Brain pericyte (primary cell): Measurements from ENCODE around the gene CHCT1.
A peak's percentile ranks its signal among the peaks of the same experiment; 100 is the strongest.
"Not testable (repeated sequence)": the region's sequence is repeated elsewhere in the genome, so short reads cannot be mapped to it uniquely, and the experiment has no call there.

Source experiments
- DNase-seq: peaks from one replicate; pipeline ENCODE4 v3.0.0-alpha.2; 2012; ENCODE audit warnings: low read depth, low spot score

The CHCT1 gene

DNA sequence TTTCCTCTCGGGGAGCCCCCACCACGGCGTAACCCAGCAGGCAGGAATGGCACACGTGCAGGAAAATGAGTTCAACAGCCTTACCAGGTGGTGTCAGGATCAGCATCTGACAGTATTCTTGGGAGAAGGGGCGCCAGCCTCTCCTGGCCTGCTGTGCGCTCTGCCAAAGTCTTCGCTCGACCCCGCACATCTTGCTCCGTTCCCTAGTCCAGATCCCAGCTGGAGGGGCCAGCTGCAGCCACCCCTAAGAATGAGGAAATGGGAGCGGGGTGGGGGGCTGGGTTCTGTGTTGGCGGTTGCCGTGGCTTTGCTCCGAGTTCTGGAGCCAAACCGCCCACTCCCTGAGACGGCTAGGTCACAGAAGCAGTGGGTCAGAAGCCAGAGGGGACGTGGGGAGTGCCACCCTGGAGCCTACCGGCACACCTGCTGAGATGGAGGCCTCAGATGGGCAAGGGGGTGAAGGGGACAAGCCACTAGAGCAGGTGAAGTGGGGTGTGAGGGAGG is at the start of gene CHCT1:
TSS of gene CHCT1 (plus strand) at position 328 of the 504 bp plus-strand sequence. CDS start at position 432, 104 bp downstream.
- no peak for DNase-seq

DNA sequence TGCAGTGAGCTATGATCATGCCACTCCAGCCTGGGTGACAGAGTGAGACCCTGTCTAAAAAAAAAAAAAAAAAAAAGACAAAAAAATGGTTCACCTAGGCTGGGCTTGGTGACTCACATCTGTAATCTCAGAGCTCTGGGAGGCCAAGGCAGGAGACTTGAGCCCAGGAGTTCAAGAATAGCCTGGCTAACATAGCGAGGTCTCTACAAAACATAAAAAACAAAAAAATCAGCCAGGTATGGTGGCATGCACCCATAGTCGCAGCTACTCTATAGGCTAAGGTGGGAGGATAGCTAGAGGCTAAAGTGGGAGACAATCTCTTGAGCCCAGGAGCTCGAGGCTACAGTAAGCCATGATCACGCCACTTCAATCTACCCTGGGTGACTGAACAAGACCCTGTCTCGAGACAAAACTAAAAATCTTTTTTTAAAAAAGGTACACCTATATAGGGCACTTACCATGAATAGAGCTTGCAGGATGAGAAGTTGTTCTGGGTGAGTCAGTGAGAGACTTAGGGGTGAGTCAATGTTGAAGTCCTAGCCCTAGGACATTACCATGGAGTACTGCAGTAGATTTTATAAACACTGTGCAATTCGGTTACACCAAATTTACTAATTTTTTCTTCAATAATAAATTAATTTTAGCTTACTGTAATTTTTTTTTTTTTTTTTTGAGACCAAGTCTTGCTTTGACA is 49.4 kb upstream of the CHCT1 start:
- no peak for DNase-seq

DNA sequence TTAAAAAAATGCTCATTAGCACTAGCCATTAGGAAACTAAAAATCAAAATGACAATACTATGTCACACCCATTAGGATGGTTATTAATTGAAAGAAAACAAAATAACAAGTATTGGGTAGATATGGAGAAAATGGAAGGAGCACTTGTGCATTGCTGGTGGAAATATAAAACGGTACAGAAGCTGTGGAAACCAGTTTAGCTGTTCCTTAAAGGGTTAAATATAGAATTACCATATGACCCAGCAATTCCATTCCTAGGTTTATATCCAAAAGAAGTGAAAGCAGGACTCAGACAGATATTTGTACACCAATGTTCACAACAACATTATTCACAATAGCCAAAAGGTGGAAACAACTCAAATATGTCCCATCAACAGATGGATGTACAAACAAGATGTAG is 44.1 kb upstream of the CHCT1 start:
- DNase-seq = not testable (repeated sequence)

- not testable (repeated sequence) for DNase-seq
Measured at GRCh38 chr17:60379461-60379860, 42.8 kb upstream of the CHCT1 start.

- no peak for DNase-seq
Measured at GRCh38 chr17:60381958-60382357, 40.3 kb upstream of the CHCT1 start.

DNA sequence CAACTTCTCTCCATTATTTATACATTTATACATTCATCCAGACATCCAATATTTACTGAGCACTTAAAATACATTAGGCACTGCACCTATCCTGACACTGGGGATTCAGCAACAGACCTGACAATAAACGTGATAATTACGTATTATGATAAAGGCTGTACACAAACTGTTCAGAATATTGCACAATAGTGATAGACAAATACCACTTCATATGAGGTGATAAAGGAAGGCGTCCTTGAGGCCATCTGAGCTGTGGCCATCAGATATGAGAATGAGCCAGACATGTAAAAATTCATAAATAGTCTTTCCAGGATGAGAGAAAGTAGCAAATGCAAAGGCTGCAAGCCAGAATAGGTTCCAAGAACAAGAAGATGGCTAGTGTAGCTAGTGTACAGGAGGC is 38.9 kb upstream of the CHCT1 start:
- DNase-seq = no peak

DNA sequence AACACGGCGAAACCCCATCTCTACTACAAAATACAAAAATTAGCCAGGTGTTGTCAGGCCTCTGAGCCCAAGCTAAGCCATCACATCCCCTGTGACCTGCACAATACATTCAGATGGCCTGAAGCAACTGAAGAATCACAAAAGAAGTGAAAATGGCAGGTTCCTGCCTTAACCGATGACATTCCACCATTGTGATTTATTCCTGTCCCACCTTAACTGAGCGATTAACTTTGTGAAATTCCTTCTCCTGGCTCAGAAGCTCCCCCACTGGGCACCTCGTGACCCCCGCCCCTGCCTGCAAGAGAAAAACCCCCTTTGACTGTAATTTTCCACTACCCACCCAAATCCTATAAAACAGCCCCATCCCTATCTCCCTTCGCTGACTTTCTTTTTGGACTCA is 37.4 kb upstream of the CHCT1 start:
- not testable (repeated sequence) for DNase-seq

DNA sequence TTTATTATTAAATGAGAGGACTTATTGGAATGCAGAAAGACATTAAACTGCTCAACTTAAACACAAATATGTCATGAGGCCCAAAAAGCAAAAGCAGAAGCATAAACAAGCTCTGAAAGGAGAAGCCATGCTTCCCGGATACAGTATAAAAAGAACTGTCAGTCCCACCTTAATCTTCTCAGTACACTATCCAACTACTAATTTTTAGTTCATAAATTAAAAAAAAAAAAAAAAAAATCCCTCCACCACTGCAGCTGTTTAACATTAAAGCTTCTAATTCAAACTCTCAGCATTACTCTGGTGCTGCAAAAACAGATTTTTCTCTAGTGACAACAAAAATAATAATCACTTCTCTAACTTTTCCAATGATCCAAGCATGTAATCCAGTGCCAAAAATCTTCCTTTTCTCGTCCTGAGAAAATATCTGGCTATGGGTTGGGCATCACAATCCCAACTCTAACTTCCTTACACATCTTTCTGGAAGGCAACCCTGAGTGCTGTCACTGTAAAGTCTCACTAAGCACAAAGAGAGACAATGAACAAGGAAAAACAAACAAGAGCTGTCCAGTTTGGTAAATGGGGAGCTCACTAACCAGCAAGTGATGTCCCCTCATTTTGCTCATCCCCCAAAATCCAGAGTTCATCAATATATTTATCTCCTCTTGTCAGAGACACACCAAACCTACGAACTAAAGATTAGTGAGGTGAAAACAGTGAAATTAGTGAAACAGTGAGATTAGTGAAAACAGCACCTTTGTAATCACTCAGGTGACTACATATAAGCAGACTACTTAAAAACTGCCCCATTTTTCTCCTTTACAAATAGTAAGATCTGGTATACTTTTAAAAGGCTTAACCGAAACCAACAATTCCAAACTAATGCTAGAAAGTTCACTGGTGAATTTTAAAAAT is 35.9 kb upstream of the CHCT1 start:
- no peak for DNase-seq

- no peak for DNase-seq
Measured at GRCh38 chr17:60387666-60388065, 34.6 kb upstream of the CHCT1 start.

DNA sequence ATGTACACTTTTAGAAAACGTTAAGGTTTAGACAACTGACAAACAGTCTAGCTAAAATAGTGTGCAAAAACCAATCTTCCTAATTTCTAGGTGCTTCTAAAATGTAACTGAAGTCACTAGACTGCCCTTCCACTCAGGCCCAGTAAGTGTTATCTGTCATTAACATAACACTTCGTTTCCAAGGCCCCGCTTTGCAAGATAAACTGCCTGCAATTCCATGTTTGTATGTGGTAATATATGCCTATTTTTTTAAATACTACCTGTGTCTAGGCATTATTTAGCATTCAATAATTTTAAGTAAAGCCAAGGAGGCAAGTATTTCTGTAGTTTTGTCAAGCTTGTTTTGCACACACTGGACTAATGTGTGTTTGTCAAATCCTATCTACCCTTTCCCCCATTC is 33.5 kb upstream of the CHCT1 start:
- DNase-seq = no peak

- no peak for DNase-seq
Measured at GRCh38 chr17:60390186-60390585, 32.1 kb upstream of the CHCT1 start.

DNA sequence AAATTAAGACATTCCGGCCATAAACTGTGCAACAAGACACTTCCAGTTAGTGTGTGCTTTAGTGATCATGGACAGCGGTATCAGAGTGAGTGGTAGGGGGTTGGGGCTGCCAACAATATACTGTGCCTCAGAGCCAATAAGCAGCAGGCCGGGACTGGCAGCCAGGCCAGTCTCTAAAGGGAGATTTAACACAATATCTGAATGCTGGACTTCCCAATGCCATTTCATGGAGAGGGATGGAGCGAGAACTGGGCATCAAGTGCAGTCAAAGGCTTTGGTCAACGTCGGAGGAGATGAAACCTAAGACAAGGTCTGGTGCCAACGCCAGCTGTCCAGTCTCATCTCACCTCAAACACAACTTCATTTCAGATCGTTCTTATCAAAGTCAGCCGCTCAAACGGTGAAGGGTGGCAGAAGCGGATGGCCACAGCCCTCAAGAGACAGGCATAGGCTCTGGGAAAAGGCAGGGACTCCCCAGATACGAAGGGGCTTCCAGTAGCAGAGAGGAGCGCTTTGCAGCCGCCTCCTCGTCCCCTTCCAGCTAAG is 31.3 kb upstream of the CHCT1 start:
- DNase-seq = peak; percentile 16

- peak; percentile 36 for DNase-seq
Measured at GRCh38 chr17:60391471-60392041, 30.7 kb upstream of the CHCT1 start.

DNA sequence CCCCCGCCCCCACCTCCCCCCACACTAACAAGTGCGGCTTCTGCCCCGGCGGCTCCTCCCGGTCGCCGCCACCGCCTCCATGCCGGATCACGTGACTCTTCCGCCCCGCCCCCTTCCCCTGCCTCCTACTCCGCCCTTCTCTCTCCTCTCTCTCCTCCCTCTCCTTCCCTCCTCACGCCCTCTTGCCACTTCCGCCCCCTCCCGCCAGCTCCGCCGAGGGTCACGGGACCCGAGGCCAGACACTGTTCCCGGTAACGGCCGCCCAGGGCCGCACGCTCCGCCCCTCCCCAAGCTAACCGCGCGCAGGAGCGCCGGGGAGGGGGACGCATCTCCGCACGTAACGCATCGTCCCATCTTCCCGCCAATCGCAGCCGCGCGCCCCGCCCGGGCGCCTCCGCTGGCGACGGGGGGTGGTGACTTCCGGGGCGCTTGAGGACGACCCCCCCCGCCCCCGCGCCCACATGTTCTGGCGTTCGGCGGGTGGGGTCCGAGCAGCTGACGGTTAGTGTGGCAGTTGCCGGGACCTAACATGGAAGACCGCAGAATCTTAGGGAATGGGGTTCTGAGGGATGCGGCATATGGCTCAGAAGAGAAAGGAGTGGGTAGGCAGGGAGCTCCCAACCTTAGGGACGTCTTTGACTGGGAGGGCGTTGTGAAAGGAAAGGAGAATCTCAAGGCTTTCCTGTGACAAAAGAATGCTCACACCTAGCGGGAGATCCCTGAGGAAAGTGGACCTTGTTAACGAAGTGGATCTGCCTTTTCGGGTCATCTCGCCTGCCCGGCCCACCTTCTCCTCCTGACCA is 30.0 kb upstream of the CHCT1 start, which contains the start of gene USP32:
TSS of gene USP32 (minus strand) at position 92 of the 803 bp plus-strand sequence. CDS start 194 bp downstream, outside the sequence.
- DNase-seq = peak; percentile 98

DNA sequence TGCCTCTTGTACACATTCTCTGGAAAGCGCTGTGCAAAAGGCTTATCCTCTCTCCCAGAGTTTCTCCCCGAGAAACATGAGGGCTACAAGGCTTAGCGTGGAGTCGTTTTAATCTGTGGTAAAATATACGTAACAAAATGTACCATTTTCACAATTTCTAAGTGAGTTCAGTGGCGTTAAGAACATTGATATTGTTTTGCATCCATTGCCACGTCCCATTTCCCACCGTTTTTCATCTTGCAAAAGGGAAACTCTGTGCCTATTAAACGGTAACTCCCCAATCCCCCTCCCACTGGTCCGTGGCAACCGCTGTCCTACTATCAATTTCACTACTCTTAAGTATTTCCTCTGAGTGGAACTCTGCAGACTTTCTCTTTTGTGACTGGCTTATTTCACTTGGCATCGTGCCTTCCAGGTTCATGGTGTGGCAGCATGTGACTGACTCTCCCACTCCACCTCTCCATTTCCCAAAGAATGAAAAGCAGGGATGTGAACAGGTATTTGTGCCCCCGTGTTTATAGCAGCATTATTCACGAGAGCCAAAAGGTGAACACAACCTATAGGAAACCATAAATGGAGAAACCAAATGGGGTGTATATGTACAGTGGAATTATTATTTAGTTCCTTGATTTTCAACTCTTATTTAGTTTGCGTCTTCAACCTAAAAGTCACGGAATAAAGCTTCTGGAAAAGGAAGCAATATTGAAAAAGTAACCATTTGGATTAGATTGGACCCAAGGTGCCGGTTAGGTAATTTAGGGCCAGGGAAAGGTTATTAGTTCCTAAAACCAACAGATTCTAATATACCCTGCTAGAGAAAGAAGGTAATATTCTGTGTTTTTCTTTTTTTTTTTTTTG is 29.2 kb upstream of the CHCT1 start:
- peak; percentile 32 for DNase-seq

DNA sequence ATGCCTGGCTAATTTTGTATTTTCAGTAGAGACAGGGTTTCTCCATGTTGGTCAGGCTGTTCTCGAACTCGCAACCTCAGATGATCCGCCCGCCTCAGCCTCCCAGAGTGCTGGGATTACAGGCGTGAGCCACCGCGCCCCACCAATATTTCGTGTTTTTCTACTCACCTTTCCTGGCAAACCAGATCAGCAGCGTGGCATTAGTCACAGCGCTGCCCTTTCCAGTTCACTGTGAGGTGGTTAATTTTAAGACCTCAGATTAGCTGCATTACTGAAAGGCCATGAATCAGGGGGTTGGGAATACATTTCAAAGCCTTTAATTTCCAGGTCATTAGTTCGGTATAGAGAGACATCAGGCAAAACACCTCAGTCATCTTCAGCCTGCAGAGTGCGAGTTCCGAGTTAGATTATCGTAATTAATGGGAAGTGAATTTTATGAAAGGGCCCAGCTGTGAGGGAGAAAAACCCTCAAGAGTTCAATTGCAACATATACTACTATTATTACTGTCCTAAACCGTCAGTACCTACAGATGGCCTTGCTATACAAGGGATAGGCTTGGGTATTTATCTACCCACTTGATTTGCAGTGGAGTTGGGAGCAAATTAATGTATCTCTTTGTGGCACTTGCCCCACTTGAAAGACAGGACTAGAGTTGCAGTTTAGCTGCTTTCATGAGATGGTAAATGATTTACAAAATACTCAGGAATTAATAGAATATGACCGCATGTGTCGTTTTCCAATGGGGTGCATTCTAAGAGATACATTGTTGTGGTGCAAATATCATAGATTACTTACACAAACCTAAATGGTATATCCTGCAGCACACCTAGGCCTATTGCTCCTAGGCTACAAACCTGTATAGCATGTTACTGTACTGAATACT is 28.2 kb upstream of the CHCT1 start:
- no peak for DNase-seq

DNA sequence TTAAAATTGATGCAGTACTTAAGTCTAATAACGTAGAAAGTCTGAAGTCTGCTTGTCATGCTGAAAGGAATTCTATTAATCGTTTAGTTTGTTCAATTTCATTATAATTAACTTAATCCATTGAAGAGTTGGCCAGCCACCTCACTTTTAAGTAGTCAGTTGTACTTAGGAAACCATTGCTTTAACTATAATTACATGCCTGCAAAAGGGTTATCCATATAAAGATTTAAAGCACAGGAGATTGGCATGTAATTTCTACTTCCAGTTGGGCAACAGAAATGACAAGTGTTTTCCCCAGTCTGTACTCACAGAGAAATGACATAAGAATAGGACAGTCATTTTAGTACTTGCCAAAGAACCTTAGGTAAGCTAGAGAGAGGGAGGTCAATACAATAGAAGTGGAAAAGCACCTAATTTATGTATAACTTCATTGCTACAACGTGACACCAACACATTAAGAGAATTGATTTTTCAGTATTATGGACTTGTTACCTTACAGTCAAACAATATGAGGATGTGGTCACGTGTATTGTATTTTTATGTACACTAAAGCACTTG is 26.7 kb upstream of the CHCT1 start:
- no peak for DNase-seq

GRCh38 chr17:60396412-60396811 is 25.9 kb upstream of the CHCT1 start:
- no peak for DNase-seq
